Activated CD8-positive, alpha-beta T cell treated with anti-CD3 and anti-CD28 coated beads for 36 hours (primary cell): ENCODE results near the gene SHC2. TPM values are rescaled to one million over a fixed set of nuclear protein-coding genes. Genes with fewer than 3 reads are reported as not detected.

Experiments used
- ATAC-seq: fragments of 200-7000 bp; cut with Tn5 transposase; one replicate; pipeline ENCODE4 v1.10.0; 2021; ENCODE audit warnings: mild to moderate bottlenecking, moderate library complexity
- CTCF ChIA-PET: fragments of 350-600 bp; sonication (Branson Sonifier 250); formaldehyde crosslinking; loops from one replicate; lab custom pipeline; 2021; ENCODE audit warnings: antibody characterized with exemption; lab: Charles Lee
- POLR2A ChIA-PET: fragments of 350-600 bp; sonication (Branson Sonifier 250); formaldehyde crosslinking; loops from one replicate; lab custom pipeline; 2021; ENCODE audit warnings: antibody characterized with exemption; lab: Charles Lee
- DNase-seq: peaks from one replicate; pipeline ENCODE4 v3.0.0-alpha.2; 2020
- H3K27ac Mint-ChIP-seq: one replicate; pipeline ENCODE4 v1.8.0; 2021; ENCODE audit warnings: mild to moderate bottlenecking, mixed read lengths
- H3K27me3 Mint-ChIP-seq: one replicate; pipeline ENCODE4 v1.8.0; 2021; ENCODE audit warnings: mixed read lengths
- H3K36me3 Mint-ChIP-seq: one replicate; pipeline ENCODE4 v1.8.0; 2021; ENCODE audit warnings: low read depth, mixed read lengths
- H3K4me1 Mint-ChIP-seq: one replicate; pipeline ENCODE4 v1.8.0; 2021; ENCODE audit warnings: low read depth, mixed read lengths
- H3K4me3 Mint-ChIP-seq: one replicate; pipeline ENCODE4 v1.8.0; 2021; ENCODE audit warnings: mild to moderate bottlenecking, moderate library complexity, mixed read lengths
- H3K9me3 Mint-ChIP-seq: one replicate; pipeline ENCODE4 v1.8.0; 2021; ENCODE audit warnings: mixed read lengths
- intact Hi-C: fragments of 100-400 bp; cut with micrococcal nuclease; formaldehyde crosslinking; loops from one replicate; pipeline ENCODE4 v1.10.0; 2022
- total RNA-seq, 2 experiments: library from RNA; stranded (reverse); gene quantifications; one replicate each; pipeline ENCODE4 v1.2.3, GENCODE V29; 2021
- TF ChIP-seq, protein P1 (sequence below): fragments of 200-600 bp; IDR thresholded peaks from one replicate; pipeline ENCODE4 v1.8.0; 2022; ENCODE audit warnings: antibody characterized with exemption, mild to moderate bottlenecking

SHC2 gene
- total RNA-seq, 2 experiments from 2014 or later, result 0.25 to 0.45 TPM

DNA sequence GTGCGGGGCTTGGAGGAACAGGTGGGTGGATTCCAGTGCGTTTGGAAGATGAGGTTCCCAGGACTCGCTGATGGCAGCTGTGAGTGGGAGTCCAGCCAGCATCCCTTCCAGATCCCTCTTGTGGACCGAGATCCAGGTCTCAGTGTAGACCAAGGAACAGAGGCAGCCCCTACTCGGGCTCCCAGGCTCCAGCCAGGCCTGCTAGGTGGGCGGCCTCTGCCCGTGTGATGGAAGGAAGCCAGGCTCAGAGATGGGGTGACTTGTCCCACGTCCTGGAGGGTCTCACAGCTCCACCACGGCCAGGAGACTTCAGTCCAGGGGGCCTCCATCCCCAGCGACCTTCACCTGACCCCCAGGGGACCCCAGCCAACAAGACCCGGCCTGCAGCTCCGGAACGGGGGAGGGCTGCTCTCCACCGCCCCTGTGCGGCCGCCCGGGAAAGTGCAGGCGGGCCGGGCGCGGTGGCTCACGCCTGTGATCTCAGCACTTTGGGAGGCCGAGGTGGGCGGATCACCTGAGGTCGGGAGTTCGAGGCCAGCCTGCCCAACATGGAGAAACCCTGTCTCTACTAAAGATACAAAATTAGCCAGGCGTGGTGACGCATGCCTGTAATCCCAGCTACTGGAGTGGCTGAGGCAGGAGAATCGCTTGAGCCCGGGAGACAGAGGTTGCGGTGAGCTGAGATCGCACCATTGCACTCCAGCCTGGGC is 34.7 kb upstream of the SHC2 start:
- intact Hi-C loops, result no loop called here
- Mint-ChIP-seq H3K27ac (no peak overlapping the region), H3K9me3 (peaks cover 2% of the 10 kb centered on the region), H3K36me3 (no peaks in the 10 kb centered on the region), H3K4me3 (no peak overlapping the region), H3K27me3 (peaks cover 18% of the 10 kb centered on the region), H3K4me1 (peaks cover 2% of the 10 kb centered on the region)
- TF ChIP-seq, protein P1, sequence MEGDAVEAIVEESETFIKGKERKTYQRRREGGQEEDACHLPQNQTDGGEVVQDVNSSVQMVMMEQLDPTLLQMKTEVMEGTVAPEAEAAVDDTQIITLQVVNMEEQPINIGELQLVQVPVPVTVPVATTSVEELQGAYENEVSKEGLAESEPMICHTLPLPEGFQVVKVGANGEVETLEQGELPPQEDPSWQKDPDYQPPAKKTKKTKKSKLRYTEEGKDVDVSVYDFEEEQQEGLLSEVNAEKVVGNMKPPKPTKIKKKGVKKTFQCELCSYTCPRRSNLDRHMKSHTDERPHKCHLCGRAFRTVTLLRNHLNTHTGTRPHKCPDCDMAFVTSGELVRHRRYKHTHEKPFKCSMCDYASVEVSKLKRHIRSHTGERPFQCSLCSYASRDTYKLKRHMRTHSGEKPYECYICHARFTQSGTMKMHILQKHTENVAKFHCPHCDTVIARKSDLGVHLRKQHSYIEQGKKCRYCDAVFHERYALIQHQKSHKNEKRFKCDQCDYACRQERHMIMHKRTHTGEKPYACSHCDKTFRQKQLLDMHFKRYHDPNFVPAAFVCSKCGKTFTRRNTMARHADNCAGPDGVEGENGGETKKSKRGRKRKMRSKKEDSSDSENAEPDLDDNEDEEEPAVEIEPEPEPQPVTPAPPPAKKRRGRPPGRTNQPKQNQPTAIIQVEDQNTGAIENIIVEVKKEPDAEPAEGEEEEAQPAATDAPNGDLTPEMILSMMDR, result peak; percentile 93
- peak; percentile 69 for ATAC-seq
- CTCF ChIA-PET, result interaction anchor here (1.3 to 3.0 kb wide), 4 partner anchors 9 to 37 kb away, joined by 3 to 22 read pairs (median 8); partner anchors contain the start of genes CDC34 and TPGS1
- POLR2A ChIA-PET, result interaction anchor here (0.9 to 1.3 kb wide), 2 partner anchors 8 to 11 kb away, joined by 4 to 5 read pairs; partner anchors contain the start of gene TPGS1
- DNase-seq, result peak; percentile 67

- TF ChIP-seq, protein P1, result no peak
- ATAC-seq (no peak), DNase-seq (no peak)
- peaks cover 2% of the 10 kb centered on the region for H3K4me1 Mint-ChIP-seq
- ChIA-PET CTCF (interaction anchor here (1.3 to 3.0 kb wide), 4 partner anchors 10 to 37 kb away, joined by 3 to 22 read pairs (median 8); partner anchors contain the start of genes CDC34 and TPGS1), POLR2A (interaction anchor here (0.9 to 1.3 kb wide), 2 partner anchors 8 to 12 kb away, joined by 4 to 5 read pairs; partner anchors contain the start of gene TPGS1)
- peaks cover 2% of the 10 kb centered on the region for H3K9me3 Mint-ChIP-seq
- intact Hi-C loops, result no loop called here
- H3K36me3 Mint-ChIP-seq, result no peaks in the 10 kb centered on the region
- H3K4me3 Mint-ChIP-seq, result no peak overlapping the region
- H3K27me3 Mint-ChIP-seq, result peaks cover 18% of the 10 kb centered on the region
- H3K27ac Mint-ChIP-seq, result no peak overlapping the region
These were observed 34.2 kb upstream of the SHC2 start for GRCh38 chr19:495081-495401.

- peaks cover 2% of the 10 kb centered on the region for H3K4me1 Mint-ChIP-seq
- DNase-seq, result no peak
- TF ChIP-seq, protein P1, result no peak
These were observed 33.6 kb upstream of the SHC2 start for GRCh38 chr19:494171-495080.

DNA sequence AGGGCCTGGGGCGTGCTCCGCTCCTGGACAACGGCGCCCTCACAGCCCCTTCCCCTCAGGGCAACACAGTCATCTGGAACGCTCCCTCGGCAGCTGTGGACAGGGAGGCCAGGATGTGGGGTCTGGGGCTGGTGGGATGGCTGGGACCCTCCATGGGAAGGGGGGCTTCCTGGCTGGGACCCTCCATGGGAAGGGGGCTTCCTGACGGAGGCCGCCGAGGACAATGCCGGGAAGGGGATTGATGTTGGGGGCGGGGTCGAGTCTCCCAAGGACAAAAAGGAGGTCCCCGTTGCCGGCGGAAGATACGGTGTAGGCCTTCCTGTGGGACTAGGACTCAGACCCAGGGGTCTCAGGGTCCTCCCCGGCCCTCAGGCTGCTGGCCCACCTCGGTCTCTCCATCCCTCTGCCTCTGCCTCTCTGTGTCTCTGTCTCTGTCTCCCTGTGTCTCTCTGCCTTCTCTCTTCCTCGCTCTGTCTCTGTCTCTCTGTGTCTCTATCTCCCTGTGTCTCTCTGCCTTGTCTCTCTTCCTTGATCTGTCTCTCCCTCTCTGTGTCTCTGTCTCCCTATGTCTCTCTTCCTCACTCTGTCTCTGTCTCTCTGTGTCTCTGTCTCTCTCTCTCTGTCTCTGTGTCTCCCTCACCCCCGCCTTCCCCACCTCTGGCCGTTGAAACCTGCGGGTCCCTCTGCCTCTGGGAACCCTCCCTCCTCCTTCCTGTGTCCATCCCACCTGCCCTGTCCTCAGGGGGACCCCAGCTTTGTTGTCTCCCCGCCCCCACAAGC is 32.7 kb upstream of the SHC2 start:
- CTCF ChIA-PET, result interaction anchor here (1.3 to 3.0 kb wide), 2 partner anchors 13 to 17 kb away, joined by 3 to 22 read pairs; partner anchors contain the start of gene TPGS1
- POLR2A ChIA-PET, result no interaction called here
- ATAC-seq, result no peak
- H3K4me1 Mint-ChIP-seq, result peaks cover 2% of the 10 kb centered on the region
- no peak for DNase-seq
- H3K27ac Mint-ChIP-seq, result no peak overlapping the region
- TF ChIP-seq, protein P1, result no peak
- no peaks in the 10 kb centered on the region for H3K36me3 Mint-ChIP-seq
- H3K9me3 Mint-ChIP-seq, result peaks cover 2% of the 10 kb centered on the region
- intact Hi-C loops, result no loop called here
- H3K27me3 Mint-ChIP-seq, result peaks cover 11% of the 10 kb centered on the region
- H3K4me3 Mint-ChIP-seq, result no peak overlapping the region

More at GRCh38 chr19:494171-495080, 33.6 kb upstream of the SHC2 start:
- intact Hi-C loops, result no loop called here
- H3K27me3 Mint-ChIP-seq, result peaks cover 17% of the 10 kb centered on the region
- POLR2A ChIA-PET, result interaction anchor here (0.9 kb wide), 1 partner anchor 13 kb away, joined by 5 read pairs; the partner anchor contains the start of gene TPGS1
- no peak overlapping the region for H3K27ac Mint-ChIP-seq
- peaks cover 2% of the 10 kb centered on the region for H3K9me3 Mint-ChIP-seq
- CTCF ChIA-PET, result interaction anchor here (1.3 to 3.0 kb wide), 5 partner anchors 10 to 38 kb away, joined by 3 to 22 read pairs (median 7); partner anchors contain the start of genes CDC34 and TPGS1
- ATAC-seq, result no peak
- no peaks in the 10 kb centered on the region for H3K36me3 Mint-ChIP-seq
- H3K4me3 Mint-ChIP-seq, result no peak overlapping the region
